ENCODE results near the gene CMC1.

DNA sequence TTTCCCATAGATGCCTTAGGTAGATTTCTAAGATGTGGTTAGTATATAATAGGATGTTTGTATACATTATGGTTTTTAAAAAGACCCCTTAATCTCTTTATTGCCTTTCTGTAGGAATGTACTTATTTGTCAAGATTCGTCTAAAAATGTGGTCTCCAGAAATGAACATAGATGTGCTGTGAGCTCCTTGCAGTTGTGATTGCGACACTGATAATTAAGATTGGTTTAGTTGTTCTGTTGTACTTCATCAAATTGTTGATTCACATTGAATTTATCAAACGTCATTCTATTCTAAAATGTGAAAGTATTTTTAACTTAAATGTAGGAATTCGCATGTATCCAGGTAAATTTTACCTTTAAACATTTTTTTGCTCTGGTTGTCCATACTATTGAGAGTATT lies 51.2 kb downstream of the CMC1 start:
- TF ChIP-seq, protein P1, sequence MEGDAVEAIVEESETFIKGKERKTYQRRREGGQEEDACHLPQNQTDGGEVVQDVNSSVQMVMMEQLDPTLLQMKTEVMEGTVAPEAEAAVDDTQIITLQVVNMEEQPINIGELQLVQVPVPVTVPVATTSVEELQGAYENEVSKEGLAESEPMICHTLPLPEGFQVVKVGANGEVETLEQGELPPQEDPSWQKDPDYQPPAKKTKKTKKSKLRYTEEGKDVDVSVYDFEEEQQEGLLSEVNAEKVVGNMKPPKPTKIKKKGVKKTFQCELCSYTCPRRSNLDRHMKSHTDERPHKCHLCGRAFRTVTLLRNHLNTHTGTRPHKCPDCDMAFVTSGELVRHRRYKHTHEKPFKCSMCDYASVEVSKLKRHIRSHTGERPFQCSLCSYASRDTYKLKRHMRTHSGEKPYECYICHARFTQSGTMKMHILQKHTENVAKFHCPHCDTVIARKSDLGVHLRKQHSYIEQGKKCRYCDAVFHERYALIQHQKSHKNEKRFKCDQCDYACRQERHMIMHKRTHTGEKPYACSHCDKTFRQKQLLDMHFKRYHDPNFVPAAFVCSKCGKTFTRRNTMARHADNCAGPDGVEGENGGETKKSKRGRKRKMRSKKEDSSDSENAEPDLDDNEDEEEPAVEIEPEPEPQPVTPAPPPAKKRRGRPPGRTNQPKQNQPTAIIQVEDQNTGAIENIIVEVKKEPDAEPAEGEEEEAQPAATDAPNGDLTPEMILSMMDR (IDR thresholded peaks at IDR 0.05), result no peak
- no peak for TF ChIP-seq POLR2A (IDR thresholded peaks at IDR 0.05)

Data from testis (tissue), 2 donors.